A549 treated with AZD9567 at 1 μM for 4 hours (cell line): ENCODE results near the gene BMP2K. TPM values are rescaled to one million over a fixed set of nuclear protein-coding genes. Genes with fewer than 3 reads are reported as not detected.

ENCODE experiments used
- total RNA-seq: library from RNA; stranded (reverse); fragments of 200-300 nt; extraction: Qiagen RNA extraction; gene quantifications from 5 replicates; pipeline ENCODE4 v1.2.3, GENCODE V29; 2022; ENCODE audit not compliant: insufficient read depth

Gene BMP2K
- 9.6 to 12.3 TPM (median 11.2 TPM) in 5 replicates for total RNA-seq

DNA sequence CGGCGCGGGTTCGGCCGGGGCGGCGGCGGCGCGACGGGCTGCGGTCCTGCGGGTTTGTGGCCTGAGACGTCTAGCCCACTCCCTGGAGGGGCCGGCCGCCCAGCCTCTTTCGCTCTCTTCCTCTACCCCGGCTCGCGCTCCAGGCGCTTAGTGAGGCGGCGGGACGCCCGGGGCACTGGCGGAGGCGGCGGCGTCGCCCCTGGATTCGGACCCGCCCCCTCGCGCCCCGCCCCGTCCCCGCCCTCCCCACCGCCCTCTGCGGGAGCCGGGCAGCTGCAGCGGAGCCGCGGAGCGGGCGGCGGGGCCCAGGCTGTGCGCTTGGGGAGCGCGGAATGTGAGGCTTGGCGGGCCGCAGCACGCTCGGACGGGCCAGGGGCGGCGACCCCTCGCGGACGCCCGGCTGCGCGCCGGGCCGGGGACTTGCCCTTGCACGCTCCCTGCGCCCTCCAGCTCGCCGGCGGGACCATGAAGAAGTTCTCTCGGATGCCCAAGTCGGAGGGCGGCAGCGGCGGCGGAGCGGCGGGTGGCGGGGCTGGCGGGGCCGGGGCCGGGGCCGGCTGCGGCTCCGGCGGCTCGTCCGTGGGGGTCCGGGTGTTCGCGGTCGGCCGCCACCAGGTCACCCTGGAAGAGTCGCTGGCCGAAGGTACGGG is at the start of gene BMP2K:
Gene BMP2K (plus strand): TSS at position 272 of the 650 bp plus-strand sequence. CDS start 194 bp downstream, at position 466.

DNA sequence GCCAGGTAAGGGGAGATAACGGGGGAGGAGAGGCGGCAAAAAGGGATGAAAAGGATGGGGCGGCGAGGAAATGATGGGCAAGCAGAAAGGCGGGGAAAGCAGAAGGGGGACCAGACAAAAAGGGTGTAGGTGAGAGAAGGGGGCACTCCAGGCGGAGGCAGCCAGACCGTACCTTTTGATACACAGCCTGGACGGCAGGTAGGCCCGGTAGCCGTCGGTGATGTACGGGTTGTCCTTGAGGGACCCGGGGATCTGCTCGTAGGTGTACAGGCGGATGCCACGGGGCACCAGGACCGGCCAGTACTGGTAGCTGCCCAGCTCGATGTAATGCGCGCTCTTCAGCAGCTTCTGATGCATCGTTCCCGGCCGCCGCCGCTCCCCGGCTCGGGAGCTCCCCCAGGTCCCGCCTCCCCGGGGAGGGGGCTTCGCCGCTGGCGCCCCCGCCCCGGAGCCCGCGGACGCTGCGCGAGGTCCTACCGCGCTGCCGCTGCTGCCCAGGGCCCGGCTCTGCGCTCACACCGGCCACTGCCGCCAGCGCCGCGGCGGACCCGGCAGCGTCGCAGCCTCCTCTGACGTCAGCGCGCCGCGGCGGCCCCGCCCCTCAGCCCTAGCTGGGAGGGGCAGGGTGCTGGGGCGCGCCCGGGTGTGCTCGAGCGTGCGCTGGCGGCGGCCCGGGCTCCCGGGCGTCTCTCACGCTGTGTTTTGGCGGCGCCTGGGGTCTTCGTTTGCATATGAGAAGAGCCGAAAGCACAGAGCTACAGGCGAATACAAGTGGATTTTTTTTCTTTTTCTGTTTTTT is 162.9 kb downstream of the BMP2K start, which contains the start of gene PAQR3:
Gene PAQR3 (minus strand): TSS at position 571 of the 799 bp plus-strand sequence. CDS start 214 bp downstream, at position 357.

Other genes starting within 250 kb of the BMP2K start
- 56.4 to 75.0 TPM (median 57.8 TPM) in 5 replicates for gene ANXA3, start 224.6 kb upstream of the BMP2K start, total RNA-seq
- gene PAQR3, start 163.1 kb downstream of the BMP2K start, total RNA-seq: 7.1 to 11.0 TPM (median 9.2 TPM) in 5 replicates